Keratinocyte (primary cell): Measurements from ENCODE around the gene TEX38.

Source experiments
- EZH2 ChIP-seq: IDR thresholded peaks from one replicate; pipeline ENCODE4 v1.6.1; 2012; ENCODE audit warnings: inconsistent platforms, mild to moderate bottlenecking, low read length, moderate library complexity
- TF ChIP-seq, protein P1 (sequence below), 3 experiments: IDR thresholded peaks in 1 of 3; conservative IDR thresholded peaks in 1 of 3; optimal IDR thresholded peaks in 1 of 3; 2 replicates in 2 of 3; 3 replicates in 1 of 3; pipeline versions ENCODE3 to v1.5.1; 2011; ENCODE audit warnings: low read length in 3 of 3, mild to moderate bottlenecking in 3 of 3, moderate library complexity in 2 of 3, control low read depth in 1 of 3, inconsistent platforms in 1 of 3; ENCODE audit not compliant: insufficient read depth in 2 of 3; ENCODE audit errors: extremely low read depth in 1 of 3

DNA sequence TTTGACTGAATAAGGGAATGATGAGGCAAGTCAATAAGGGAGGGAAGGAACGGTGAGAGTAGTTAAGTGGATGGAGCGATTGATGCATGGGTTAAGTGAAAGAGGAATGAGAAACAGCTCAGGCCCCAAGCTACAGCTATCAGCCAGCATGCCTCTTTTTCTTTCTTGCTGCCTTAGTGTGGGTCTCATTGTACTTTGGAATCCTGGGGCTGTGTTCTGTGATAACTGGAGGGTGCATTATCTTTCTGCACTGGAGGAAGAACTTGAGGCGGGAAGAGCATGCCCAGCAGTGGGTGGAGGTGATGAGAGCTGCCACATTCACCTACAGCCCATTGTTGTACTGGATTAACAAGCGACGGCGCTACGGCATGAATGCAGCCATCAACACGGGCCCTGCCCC is 1.0 kb downstream of the TEX38 start:
- TF ChIP-seq, protein P1, sequence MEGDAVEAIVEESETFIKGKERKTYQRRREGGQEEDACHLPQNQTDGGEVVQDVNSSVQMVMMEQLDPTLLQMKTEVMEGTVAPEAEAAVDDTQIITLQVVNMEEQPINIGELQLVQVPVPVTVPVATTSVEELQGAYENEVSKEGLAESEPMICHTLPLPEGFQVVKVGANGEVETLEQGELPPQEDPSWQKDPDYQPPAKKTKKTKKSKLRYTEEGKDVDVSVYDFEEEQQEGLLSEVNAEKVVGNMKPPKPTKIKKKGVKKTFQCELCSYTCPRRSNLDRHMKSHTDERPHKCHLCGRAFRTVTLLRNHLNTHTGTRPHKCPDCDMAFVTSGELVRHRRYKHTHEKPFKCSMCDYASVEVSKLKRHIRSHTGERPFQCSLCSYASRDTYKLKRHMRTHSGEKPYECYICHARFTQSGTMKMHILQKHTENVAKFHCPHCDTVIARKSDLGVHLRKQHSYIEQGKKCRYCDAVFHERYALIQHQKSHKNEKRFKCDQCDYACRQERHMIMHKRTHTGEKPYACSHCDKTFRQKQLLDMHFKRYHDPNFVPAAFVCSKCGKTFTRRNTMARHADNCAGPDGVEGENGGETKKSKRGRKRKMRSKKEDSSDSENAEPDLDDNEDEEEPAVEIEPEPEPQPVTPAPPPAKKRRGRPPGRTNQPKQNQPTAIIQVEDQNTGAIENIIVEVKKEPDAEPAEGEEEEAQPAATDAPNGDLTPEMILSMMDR (optimal IDR thresholded peaks at IDR 0.05 in 1 of 3, IDR thresholded peaks at IDR 0.05 in 1 of 3, conservative IDR thresholded peaks at IDR 0.05 in 1 of 3; ENCODE audit: extremely low read depth in 1 of 3, insufficient read depth in 2 of 3, low read length in 3 of 3): no peak
- no peak for TF ChIP-seq EZH2
